K562 (cell line): ENCODE data around the gene RNF115.

Source experiments
- RBBP5 ChIP-seq: fragments of 200-600 bp; sonication (generic); IDR thresholded peaks from 2 replicates; pipeline ENCODE4 v1.6.1; 2012; ENCODE audit warnings: borderline replicate concordance, mild to moderate bottlenecking, low read length, control low read depth, inconsistent platforms; ENCODE audit not compliant: insufficient read depth, poor library complexity, severe bottlenecking
- USF2 ChIP-seq: sonication (generic); formaldehyde crosslinking; IDR thresholded peaks from 2 replicates; pipeline ENCODE4 v1.5.0; 2020; ENCODE audit warnings: missing genetic modification reagents
- TF ChIP-seq, protein P1 (sequence below): fragments of 250-450 bp; sonication (Bioruptor Pico); IDR thresholded peaks from 2 replicates; pipeline ENCODE4 v1.5.0; 2020; ENCODE audit warnings: mild to moderate bottlenecking

GRCh38 chr1:145695821-145696629, 127.9 kb downstream of the RNF115 start:
- no peak for TF ChIP-seq USF2 (CRISPR knock-in tag)
- TF ChIP-seq, protein P1, sequence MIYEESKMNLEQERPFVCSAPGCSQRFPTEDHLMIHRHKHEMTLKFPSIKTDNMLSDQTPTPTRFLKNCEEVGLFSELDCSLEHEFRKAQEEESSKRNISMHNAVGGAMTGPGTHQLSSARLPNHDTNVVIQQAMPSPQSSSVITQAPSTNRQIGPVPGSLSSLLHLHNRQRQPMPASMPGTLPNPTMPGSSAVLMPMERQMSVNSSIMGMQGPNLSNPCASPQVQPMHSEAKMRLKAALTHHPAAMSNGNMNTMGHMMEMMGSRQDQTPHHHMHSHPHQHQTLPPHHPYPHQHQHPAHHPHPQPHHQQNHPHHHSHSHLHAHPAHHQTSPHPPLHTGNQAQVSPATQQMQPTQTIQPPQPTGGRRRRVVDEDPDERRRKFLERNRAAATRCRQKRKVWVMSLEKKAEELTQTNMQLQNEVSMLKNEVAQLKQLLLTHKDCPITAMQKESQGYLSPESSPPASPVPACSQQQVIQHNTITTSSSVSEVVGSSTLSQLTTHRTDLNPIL (CRISPR knock-in tag), result no peak
- TF ChIP-seq RBBP5, result no peak
